HEK293 (cell line): ENCODE results near the gene FRMD3.

ENCODE experiments used
- KLF10 ChIP-seq: fragments of 450-650 bp; IDR thresholded peaks from 2 replicates; pipeline ENCODE4 v1.5.1; 2018; ENCODE audit warnings: missing biosample characterization, mild to moderate bottlenecking, missing genetic modification characterization
- TF ChIP-seq, protein P1 (sequence below): fragments of 450-650 bp; formaldehyde crosslinking; IDR thresholded peaks from 2 replicates; pipeline ENCODE4 v1.5.1; 2016; ENCODE audit warnings: missing biosample characterization, missing genetic modification characterization

DNA sequence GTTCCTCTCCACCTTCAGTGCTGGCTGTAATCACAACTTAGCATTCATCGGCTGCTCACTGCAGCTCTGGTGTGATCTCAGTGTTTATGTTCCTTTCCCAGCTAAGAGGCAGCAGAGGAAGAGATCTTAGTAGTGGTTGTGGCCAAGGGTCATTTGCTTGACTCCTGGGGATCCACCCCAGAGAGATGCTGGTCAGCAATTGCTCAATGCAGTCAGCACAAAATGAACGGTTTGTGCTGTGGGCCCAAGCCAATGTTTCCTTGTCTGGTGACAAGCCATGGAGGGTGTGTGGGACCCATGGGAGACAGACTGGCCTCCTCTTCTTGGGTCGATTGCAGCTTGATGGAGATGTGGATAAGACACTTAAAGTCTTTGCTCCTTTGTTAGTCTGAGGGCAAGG lies 16.1 kb upstream of the FRMD3 start:
- no peak for TF ChIP-seq KLF10
- TF ChIP-seq, protein P1, sequence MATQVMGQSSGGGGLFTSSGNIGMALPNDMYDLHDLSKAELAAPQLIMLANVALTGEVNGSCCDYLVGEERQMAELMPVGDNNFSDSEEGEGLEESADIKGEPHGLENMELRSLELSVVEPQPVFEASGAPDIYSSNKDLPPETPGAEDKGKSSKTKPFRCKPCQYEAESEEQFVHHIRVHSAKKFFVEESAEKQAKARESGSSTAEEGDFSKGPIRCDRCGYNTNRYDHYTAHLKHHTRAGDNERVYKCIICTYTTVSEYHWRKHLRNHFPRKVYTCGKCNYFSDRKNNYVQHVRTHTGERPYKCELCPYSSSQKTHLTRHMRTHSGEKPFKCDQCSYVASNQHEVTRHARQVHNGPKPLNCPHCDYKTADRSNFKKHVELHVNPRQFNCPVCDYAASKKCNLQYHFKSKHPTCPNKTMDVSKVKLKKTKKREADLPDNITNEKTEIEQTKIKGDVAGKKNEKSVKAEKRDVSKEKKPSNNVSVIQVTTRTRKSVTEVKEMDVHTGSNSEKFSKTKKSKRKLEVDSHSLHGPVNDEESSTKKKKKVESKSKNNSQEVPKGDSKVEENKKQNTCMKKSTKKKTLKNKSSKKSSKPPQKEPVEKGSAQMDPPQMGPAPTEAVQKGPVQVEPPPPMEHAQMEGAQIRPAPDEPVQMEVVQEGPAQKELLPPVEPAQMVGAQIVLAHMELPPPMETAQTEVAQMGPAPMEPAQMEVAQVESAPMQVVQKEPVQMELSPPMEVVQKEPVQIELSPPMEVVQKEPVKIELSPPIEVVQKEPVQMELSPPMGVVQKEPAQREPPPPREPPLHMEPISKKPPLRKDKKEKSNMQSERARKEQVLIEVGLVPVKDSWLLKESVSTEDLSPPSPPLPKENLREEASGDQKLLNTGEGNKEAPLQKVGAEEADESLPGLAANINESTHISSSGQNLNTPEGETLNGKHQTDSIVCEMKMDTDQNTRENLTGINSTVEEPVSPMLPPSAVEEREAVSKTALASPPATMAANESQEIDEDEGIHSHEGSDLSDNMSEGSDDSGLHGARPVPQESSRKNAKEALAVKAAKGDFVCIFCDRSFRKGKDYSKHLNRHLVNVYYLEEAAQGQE (tag by site-specific recombination): no peak
